NCI-H345 treated with DMSO at 0.1 percent for 48 hours (cell line): ENCODE results near the gene SIAH1.
"Not testable (repeated sequence)": the region's sequence is repeated elsewhere in the genome, so short reads cannot be mapped to it uniquely, and the experiment has no call there.

Experiments
- DNase-seq: peaks from one replicate; lab custom pipeline; 2025; ENCODE audit not compliant: unreplicated experiment; lab: John Stamatoyannopoulos, UW

SIAH1 gene

DNA sequence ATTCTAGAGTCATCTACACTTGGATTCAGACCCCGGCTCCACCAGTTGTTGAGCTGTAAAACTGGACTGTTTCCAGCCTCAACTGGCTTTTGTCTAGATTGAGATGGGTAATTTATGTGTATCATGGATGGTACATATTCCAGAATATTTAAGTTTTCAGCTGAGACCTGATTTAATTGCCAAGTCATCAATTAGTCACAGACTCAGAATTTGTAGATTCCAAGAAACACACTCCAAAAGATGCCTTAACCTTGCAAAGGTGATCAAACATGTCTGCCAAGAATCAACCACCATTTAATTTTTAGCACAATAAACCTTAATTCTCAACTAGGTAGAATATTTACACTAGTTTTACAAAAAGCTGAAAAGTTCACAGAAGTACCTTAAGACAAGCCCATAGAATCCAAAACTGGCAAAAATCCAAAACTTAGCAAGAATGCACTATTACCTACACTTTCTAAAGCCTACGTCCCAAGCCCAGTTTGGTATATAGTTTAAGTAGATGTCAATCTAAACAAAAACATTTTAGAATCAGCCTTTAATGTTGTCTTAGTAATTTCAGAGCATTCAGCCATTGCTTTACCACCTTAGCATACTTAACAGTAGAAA, 17.7 kb downstream of the SIAH1 start:
- no peak for DNase-seq

- DNase-seq = no peak
Measured at GRCh38 chr16:48366165-48367093, 18.8 kb downstream of the SIAH1 start.

GRCh38 chr16:48365601-48366164, 19.5 kb downstream of the SIAH1 start:
- no peak for DNase-seq

DNA sequence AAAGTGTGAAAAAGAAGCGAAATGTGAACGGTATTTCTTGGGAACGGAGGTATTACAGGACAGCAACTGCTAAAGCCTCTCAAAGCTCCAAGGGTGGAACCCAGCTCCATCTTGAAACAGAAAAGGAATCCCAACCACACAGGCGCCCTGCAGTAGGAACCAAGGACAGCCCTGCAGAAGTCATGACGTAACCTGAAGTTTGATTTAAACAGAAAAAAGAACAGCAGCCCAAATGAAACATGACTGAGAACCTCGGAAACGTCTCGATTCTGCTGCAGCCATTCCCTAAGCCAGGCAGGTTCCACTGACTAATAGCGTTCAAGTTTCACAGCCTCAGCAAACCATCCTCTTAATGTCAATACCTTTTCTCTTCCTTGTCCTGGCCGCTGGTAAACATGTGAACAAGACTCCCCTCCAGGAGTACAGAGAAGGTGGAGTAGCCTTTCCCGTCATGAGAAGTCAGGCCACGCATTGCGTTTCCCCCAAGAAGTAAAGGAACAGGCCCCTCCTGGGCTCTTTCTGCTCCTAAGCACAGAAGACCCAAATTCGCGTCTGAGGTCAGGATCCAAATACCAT, 20.1 kb downstream of the SIAH1 start:
- DNase-seq = no peak

DNA sequence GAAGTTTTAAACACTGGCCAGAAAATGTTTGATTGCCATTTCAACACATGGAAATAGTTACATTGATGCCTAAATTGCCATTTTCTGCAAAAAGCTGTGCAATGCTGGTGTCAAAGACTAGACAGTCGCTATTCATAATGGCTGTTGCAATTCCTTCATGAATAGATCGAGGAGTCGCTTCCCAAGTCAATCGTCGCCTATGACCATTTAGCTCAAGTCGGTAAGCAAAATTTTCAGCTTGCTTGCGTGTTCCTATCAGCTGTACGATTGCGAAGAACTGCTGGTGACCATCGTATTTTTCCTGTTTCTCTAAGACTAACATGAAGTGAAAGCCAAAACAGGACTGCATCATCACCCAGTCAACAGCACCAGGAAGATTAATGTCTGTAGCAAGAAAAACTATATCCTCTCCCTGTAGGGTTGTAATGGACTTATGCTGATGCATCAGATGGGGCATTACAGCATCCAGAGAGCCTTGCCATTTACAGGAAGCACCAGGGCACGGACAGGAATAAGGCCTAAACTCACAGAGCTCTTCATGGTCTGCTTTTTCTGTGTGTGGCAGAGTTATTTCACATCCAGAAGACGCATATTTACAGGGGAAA, 23.6 kb downstream of the SIAH1 start:
- DNase-seq = no peak

- DNase-seq = no peak
Measured at GRCh38 chr16:48361012-48361411, 24.2 kb downstream of the SIAH1 start.

DNA sequence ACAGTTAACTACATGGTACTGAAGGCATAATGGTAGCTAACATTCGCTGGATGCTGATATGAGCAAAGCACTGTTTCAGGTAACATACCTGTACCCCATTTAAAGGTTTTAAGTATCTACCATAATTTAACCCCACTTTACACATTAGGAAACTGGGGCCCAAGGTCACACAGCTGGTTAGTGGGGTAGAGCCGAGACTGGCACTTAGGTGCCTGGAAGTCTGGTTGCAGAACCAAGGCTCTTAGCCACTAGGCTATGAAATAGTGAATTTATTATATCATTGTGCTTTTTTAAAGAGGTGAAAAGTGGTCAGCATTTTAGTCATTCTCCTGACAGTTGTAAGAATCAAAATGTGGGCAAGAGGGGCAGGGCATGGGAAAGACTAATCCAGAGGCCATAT, 25.2 kb downstream of the SIAH1 start:
- no peak for DNase-seq

- DNase-seq = no peak
Measured at GRCh38 chr16:48358419-48358818, 26.8 kb downstream of the SIAH1 start.

DNA sequence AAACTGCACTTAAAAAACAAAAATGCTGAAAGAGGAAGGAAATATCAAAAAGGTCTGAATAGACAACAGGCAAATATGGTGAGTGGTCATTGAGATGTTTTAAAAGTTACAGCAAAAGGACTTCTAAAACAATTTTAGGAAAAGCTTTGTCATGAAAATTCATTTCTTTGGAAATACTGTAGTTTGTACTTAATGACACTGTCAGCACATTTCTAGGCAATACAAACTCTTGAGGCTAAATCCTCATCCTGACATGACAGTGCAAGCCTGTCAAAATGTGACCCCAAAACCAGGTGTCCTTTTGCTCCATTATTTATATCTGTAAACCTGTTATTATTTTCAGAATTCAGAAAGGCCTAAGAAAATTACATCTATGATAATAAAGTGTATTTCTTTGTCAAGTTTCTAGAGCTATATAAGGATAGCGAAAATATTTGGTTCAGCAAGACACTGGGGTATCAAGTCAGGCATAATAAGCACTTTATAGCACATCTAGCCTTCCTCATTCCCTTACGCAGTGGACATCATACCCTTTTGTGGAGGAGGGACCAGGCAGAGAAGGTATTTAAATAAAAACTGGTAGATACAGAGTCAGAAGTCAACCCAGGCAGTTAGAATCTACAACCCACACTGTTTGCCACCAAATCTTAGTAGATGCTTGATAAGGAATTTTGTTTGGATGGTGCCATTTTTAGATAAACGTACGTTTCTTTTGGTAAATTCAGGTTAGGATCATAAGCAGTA, 28.4 kb downstream of the SIAH1 start:
- DNase-seq = no peak

DNA sequence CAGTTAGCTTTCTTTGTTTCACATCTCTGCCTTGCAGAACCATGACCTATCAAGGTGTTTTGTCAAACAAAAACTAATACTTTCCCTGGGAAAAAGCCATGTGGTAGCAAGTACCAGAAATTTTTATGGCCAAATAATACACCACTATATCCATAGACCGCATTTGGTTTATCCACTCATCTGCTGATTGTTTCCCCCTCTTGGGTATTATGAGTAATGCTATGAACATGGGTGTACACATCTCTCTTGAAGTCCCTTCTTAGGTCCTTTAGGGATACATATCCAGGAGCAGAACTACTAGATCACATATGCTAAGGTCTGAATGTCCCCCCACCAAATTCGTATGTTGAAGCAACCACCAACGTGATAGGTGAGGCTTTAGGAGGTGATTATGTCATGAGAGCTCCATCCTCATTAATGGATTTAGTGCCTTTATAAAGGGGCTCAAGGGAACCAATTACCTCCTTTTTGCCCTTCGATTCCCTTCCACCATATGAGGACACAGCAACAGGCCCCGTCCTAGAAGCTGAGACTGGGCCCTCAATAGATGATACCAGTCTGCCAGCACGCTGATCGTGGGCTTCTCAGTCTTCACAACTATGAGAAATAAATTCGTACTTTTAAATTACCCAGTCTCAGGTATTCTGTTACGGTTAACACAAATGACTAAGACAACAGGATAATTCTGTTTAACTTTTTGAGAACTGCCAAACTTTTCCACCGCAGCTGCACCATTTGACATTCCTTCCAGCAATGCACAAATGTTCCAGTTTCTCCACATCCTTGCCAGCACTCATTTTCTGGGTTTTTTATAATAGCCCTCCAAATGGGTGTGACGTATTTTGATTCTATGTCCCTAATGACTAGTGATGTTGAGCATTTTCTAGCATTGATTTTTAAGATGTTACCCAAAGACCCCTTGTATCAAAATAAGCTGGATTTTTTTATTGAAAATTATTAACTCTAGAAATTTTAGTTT, 30.0 kb downstream of the SIAH1 start:
- DNase-seq = no peak

- DNase-seq = not testable (repeated sequence)
Measured at GRCh38 chr16:48354385-48354784, 30.8 kb downstream of the SIAH1 start.

DNA sequence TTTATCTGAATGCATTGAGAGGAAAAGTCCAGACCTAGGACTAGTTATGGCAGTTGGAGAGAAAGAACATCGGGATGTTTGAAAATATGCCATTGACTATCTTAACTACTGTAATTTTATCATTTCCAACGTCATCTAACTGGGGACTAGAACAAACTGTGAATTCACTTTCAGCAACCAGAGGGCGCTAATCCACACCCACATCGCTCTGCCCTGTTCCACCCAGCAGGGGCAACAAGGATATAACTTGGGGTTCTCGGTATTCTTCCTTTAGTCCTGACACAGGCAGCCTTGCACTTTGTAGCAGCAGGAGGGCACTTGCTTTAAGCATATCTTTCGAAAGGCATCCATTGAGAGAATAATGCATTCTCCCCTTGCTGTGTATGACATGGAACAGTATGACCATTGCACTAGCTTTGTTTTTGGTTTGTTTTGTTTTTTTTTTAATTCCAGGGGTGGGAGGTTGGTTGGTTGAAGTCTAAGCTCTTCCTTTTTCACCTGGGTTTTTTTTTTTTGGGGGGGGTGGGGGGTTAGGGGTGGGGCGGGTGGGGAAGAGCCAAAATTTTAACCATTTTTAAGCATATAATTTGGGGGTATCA, 31.5 kb downstream of the SIAH1 start:
- peak; percentile 5 for DNase-seq

DNA sequence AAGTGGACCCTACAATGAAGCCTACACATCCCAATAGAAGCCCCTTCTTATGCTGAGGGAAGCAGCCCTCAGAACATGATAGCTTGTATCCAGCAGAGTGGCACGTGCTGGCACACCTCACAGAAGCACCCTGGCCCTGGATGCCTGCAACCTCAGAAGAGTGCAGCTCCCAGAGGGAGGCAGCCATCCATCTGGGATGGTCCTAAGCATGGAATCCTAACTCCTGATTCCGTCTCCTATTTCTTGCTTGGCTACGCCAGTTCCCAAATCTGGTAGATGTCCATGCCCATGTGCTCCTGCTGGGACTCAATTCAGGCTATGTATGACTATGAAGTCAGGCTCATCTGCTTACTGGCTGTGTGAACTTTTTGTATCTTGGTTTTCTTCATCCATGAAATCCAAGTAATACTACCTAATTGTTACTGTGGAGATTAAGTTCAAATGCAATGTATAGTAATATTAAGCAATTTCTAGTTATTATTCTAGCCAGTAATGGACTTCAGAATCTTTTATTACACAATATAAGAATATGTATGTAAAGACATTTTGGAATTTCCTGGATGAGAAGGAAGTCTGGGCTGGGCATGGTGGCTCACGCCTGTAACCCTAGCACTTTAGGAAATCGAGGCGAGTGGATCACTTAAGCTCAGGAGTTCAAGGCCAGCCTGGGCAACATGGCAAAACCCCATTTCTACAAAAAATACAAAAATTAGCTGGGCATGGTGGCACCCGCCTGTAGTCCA, 32.4 kb downstream of the SIAH1 start:
- DNase-seq = no peak

- DNase-seq = no peak
Measured at GRCh38 chr16:48350736-48351135, 34.5 kb downstream of the SIAH1 start.

GRCh38 chr16:48347980-48348379, 37.2 kb downstream of the SIAH1 start:
- no peak for DNase-seq

- no peak for DNase-seq
Measured at GRCh38 chr16:48347191-48347865, 37.9 kb downstream of the SIAH1 start.

- DNase-seq = no peak
Measured at GRCh38 chr16:48342591-48342990, 42.6 kb downstream of the SIAH1 start.

- DNase-seq = no peak
Measured at GRCh38 chr16:48340054-48340453, 45.2 kb downstream of the SIAH1 start.
